ENCODE data around the gene KASH5.
"Not testable (repeated sequence)": the region's sequence is repeated elsewhere in the genome, so short reads cannot be mapped to it uniquely, and the experiment has no call there.

Gene KASH5

DNA sequence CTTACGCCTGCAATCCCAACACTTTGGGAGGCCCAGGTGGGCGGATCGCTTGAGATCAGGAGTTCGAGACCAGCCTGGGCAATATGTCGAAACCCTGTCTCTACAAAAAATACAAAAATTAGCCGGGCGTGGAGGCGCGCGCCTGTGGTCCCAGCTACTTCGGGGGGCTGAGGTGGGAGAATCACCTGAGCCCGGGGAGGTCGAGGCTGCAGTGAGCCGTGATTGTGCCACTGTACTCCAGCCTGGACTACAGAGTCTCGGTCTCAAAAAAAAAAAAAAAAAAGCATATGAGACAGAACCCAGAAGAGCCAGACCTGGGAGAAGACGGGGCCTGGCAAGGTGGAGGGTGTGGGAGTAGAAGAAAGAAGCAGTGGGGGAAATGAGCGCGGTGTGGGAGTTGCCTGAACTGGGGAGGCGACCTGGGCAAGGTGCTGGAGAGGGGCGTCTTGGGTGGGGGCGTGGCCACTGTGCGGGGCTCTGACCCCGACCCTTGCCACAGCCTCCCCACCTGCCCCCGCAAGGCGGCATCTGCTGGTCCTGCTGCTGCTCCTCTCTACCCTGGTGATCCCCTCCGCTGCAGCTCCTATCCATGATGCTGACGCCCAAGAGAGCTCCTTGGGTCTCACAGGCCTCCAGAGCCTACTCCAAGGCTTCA is 23.8 kb upstream of the KASH5 start:
- ATAC-seq (replicated peaks; ENCODE audit: extremely low read depth, poor library complexity, severe bottlenecking): no peak
- peaks cover 6% of the 10 kb centered on the region for H3K4me1 Mint-ChIP-seq

GRCh38 chr19:49366110-49366509 is 21.9 kb upstream of the KASH5 start:
- DNase-seq (ENCODE audit: low spot score in 2 of 2) (no peak), ATAC-seq (replicated peaks; ENCODE audit: extremely low read depth, poor library complexity, severe bottlenecking) (no peak)
- peaks cover 1% of the 10 kb centered on the region for H3K36me3 Mint-ChIP-seq (ENCODE audit: insufficient read depth)
- H3K9me3 Mint-ChIP-seq: no peaks in the 10 kb centered on the region
- H3K27me3 Mint-ChIP-seq: no peaks in the 10 kb centered on the region
- no peak overlapping the region for H3K4me3 Mint-ChIP-seq
- H3K27ac Mint-ChIP-seq (ENCODE audit: low read depth): no peak overlapping the region
- no peaks in the 10 kb centered on the region for H3K4me1 Mint-ChIP-seq

More for the DNA sequence above, 23.8 kb upstream of the KASH5 start:
- H3K36me3 Mint-ChIP-seq (ENCODE audit: insufficient read depth): peaks cover 2% of the 10 kb centered on the region
- no peak for DNase-seq (ENCODE audit: low spot score in 2 of 2)
- H3K9me3 Mint-ChIP-seq: no peaks in the 10 kb centered on the region
- no peak overlapping the region for H3K4me3 Mint-ChIP-seq
- H3K27ac Mint-ChIP-seq (ENCODE audit: low read depth): no peak overlapping the region
- H3K27me3 Mint-ChIP-seq: no peaks in the 10 kb centered on the region

DNA sequence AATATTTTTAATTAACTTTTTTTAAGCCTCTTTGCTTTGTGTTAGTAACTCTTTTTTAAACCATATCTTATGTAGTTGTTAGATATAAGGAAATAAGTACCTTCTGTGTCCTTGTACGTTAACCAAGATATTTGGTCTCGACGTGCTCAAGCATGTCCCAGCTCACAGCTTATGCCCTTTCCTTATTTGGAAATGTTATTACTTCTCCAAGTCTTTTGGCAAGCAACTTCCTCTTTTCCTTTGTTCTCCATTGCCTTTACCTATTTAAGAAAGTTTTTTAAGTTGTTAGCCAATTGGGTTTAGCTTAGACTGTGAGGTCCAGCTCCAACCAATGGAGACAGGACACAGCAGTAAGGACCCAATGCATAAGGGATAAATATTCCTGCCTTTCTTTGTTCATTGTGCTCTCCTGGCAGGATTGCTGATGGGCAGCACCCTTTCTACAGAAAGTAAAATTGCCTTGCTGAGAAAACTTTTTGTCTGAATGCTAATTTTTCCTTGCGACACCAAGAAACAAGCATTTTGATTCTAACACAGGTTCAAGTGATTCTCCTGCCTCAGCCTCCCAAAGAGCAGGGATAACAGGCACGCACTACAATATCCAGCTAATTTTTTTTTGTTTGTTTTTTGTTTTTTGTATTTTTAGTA is 19.2 kb upstream of the KASH5 start:
- Mint-ChIP-seq H3K36me3 (ENCODE audit: insufficient read depth) (no peaks in the 10 kb centered on the region), H3K4me1 (no peaks in the 10 kb centered on the region), H3K9me3 (no peaks in the 10 kb centered on the region), H3K27me3 (no peaks in the 10 kb centered on the region), H3K27ac (ENCODE audit: low read depth) (no peak overlapping the region), H3K4me3 (no peak overlapping the region)
- DNase-seq (ENCODE audit: low spot score in 2 of 2) (no peak), ATAC-seq (replicated peaks; ENCODE audit: extremely low read depth, poor library complexity, severe bottlenecking) (no peak)

DNA sequence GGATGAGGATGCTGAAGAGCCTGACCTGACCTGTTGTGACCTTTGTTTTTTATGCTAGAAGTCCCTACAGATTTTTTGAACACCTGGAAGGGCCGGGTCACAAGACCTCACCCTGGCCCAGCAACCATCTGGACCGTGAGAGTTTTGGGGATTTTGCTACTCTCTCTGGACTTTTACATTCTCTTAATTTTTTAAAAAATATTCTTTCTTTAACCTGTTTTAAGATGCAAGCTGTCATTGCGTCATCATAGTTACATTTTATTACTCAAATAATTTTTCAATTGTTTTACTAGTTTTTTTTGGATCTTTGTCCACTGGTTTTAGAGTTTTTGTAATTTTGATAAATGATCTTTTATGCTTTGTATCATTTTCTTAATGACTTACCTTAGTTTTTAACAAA is 16.9 kb upstream of the KASH5 start:
- no peak for DNase-seq (ENCODE audit: low spot score in 2 of 2)
- no peaks in the 10 kb centered on the region for H3K4me1 Mint-ChIP-seq
- H3K27ac Mint-ChIP-seq (ENCODE audit: low read depth): no peak overlapping the region
- H3K4me3 Mint-ChIP-seq: no peak overlapping the region
- no peak for ATAC-seq (replicated peaks; ENCODE audit: extremely low read depth, poor library complexity, severe bottlenecking)
- H3K9me3 Mint-ChIP-seq: no peaks in the 10 kb centered on the region
- no peaks in the 10 kb centered on the region for H3K36me3 Mint-ChIP-seq (ENCODE audit: insufficient read depth)
- peaks cover 15% of the 10 kb centered on the region for H3K27me3 Mint-ChIP-seq

DNA sequence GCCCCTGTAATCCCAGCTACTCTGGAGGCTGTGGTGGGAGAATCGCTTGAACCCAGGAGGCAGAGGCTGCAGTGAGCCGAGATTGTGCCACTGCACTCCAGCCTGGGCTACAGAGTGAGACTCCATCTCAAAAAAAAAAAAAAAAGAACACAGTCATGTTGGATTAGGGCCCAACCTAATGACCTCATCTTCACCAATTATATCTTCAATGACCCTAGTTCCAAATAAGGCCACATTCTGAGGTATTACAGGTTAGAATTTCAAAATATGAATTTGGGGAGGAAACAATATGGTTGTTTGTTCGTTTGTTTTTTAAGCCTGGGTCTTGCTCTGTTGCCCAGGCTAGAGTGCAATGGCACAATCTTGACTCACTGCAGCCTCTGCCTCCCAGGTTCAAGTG is 14.9 kb upstream of the KASH5 start:
- DNase-seq (ENCODE audit: low spot score in 2 of 2); ATAC-seq (replicated peaks; ENCODE audit: extremely low read depth, poor library complexity, severe bottlenecking); H3K36me3 Mint-ChIP-seq (ENCODE audit: insufficient read depth); H3K27ac Mint-ChIP-seq (ENCODE audit: low read depth); H3K4me3 Mint-ChIP-seq; H3K4me1 Mint-ChIP-seq; H3K9me3 Mint-ChIP-seq: not testable (repeated sequence)
- H3K27me3 Mint-ChIP-seq: peaks cover 24% of the 10 kb centered on the region

- no peaks in the 10 kb centered on the region for H3K36me3 Mint-ChIP-seq (ENCODE audit: insufficient read depth)
- H3K27me3 Mint-ChIP-seq: peaks cover 24% of the 10 kb centered on the region
- no peak overlapping the region for H3K27ac Mint-ChIP-seq (ENCODE audit: low read depth)
- H3K9me3 Mint-ChIP-seq: no peaks in the 10 kb centered on the region
- no peak for DNase-seq (ENCODE audit: low spot score in 2 of 2)
- no peak for ATAC-seq (replicated peaks; ENCODE audit: extremely low read depth, poor library complexity, severe bottlenecking)
- H3K4me3 Mint-ChIP-seq: no peak overlapping the region
- no peaks in the 10 kb centered on the region for H3K4me1 Mint-ChIP-seq
Measured at GRCh38 chr19:49374665-49375434, 13.2 kb upstream of the KASH5 start.

GRCh38 chr19:49378512-49378911 is 9.5 kb upstream of the KASH5 start:
- ATAC-seq (replicated peaks; ENCODE audit: extremely low read depth, poor library complexity, severe bottlenecking) (no peak), DNase-seq (ENCODE audit: low spot score in 2 of 2) (no peak)
- no peaks in the 10 kb centered on the region for H3K36me3 Mint-ChIP-seq (ENCODE audit: insufficient read depth)
- peaks cover 33% of the 10 kb centered on the region for H3K27me3 Mint-ChIP-seq
- no peak overlapping the region for H3K4me3 Mint-ChIP-seq
- no peaks in the 10 kb centered on the region for H3K4me1 Mint-ChIP-seq
- peaks cover 11% of the 10 kb centered on the region for H3K9me3 Mint-ChIP-seq
- H3K27ac Mint-ChIP-seq (ENCODE audit: low read depth): no peak overlapping the region

GRCh38 chr19:49380391-49380790 is 7.7 kb upstream of the KASH5 start:
- H3K4me1 Mint-ChIP-seq: no peaks in the 10 kb centered on the region
- H3K4me3 Mint-ChIP-seq: no peak overlapping the region
- DNase-seq (ENCODE audit: low spot score in 2 of 2): no peak
- H3K36me3 Mint-ChIP-seq (ENCODE audit: insufficient read depth): no peaks in the 10 kb centered on the region
- H3K9me3 Mint-ChIP-seq: peaks cover 11% of the 10 kb centered on the region
- peaks cover 25% of the 10 kb centered on the region for H3K27me3 Mint-ChIP-seq
- H3K27ac Mint-ChIP-seq (ENCODE audit: low read depth): no peak overlapping the region
- no peak for ATAC-seq (replicated peaks; ENCODE audit: extremely low read depth, poor library complexity, severe bottlenecking)

- ATAC-seq (replicated peaks; ENCODE audit: extremely low read depth, poor library complexity, severe bottlenecking) (no peak), DNase-seq (ENCODE audit: low spot score in 2 of 2) (no peak)
- H3K9me3 Mint-ChIP-seq: peaks cover 11% of the 10 kb centered on the region
- peaks cover 4% of the 10 kb centered on the region for H3K4me1 Mint-ChIP-seq
- peaks cover 2% of the 10 kb centered on the region for H3K36me3 Mint-ChIP-seq (ENCODE audit: insufficient read depth)
- no peak overlapping the region for H3K4me3 Mint-ChIP-seq
- no peak overlapping the region for H3K27ac Mint-ChIP-seq (ENCODE audit: low read depth)
- H3K27me3 Mint-ChIP-seq: peaks cover 9% of the 10 kb centered on the region
Measured at GRCh38 chr19:49382639-49383038, 5.4 kb upstream of the KASH5 start.

DNA sequence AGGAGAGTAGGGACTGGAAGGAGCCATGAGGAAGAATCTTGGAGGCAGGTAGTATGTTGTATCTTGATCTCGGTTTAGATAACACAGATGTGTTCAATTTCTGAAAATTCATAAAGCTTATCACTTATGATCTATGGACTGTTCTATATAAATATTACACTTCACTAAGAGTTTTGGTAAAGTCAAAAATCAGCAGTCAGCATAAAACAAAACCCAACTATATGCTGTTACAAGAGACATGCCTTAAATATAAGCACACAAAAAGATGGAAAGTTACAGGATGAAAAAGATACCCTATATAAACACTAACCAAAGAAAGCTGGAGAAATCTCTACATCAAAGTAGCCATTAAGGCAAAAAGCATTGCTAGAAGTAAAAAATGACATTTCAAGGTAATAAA is 4.5 kb upstream of the KASH5 start:
- no peak overlapping the region for H3K4me3 Mint-ChIP-seq
- peaks cover 9% of the 10 kb centered on the region for H3K27me3 Mint-ChIP-seq
- H3K27ac Mint-ChIP-seq (ENCODE audit: low read depth): no peak overlapping the region
- peaks cover 10% of the 10 kb centered on the region for H3K4me1 Mint-ChIP-seq
- peaks cover 5% of the 10 kb centered on the region for H3K36me3 Mint-ChIP-seq (ENCODE audit: insufficient read depth)
- peaks cover 11% of the 10 kb centered on the region for H3K9me3 Mint-ChIP-seq
- ATAC-seq (replicated peaks; ENCODE audit: extremely low read depth, poor library complexity, severe bottlenecking) (no peak), DNase-seq (ENCODE audit: low spot score in 2 of 2) (no peak)

DNA sequence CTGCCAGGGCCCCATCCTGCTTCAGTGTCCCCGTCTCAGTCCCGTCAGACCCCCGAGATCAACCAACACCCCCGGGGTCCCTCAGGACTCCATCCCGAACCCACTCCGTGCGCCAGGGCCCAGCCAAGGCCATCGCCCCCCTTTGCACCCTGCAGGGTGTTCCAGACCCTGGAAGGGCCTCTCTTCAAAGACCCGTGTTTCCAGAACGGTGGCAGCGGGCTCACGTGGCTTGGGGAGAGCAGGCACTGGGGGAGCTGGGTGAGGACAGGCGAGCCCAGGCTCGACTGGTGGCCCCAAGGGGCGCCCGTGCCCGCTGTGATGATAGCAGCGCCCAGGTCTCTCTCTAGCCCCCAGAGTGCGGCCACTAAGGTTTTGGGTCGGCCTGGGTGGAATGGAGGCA is 1.4 kb downstream of the KASH5 start:
- Mint-ChIP-seq H3K27me3 (no peaks in the 10 kb centered on the region), H3K36me3 (ENCODE audit: insufficient read depth) (peaks cover 7% of the 10 kb centered on the region), H3K9me3 (no peaks in the 10 kb centered on the region), H3K4me1 (peaks cover 28% of the 10 kb centered on the region), H3K4me3 (no peak overlapping the region), H3K27ac (ENCODE audit: low read depth) (no peak overlapping the region)
- DNase-seq (ENCODE audit: low spot score in 2 of 2): no peak
- no peak for ATAC-seq (replicated peaks; ENCODE audit: extremely low read depth, poor library complexity, severe bottlenecking)

GRCh38 chr19:49390131-49390928 is 2.3 kb downstream of the KASH5 start:
- peaks cover 7% of the 10 kb centered on the region for H3K36me3 Mint-ChIP-seq (ENCODE audit: insufficient read depth)
- ATAC-seq (replicated peaks; ENCODE audit: extremely low read depth, poor library complexity, severe bottlenecking) (no peak), DNase-seq (ENCODE audit: low spot score in 2 of 2) (no peak)
- no peaks in the 10 kb centered on the region for H3K9me3 Mint-ChIP-seq
- H3K4me3 Mint-ChIP-seq: no peak overlapping the region
- H3K27ac Mint-ChIP-seq (ENCODE audit: low read depth): no peak overlapping the region
- H3K4me1 Mint-ChIP-seq: peaks cover 28% of the 10 kb centered on the region
- H3K27me3 Mint-ChIP-seq: no peaks in the 10 kb centered on the region
